PC-3 (cell line): ENCODE results near the gene NLGN1. TPM values are rescaled to one million over a fixed set of nuclear protein-coding genes. Genes with fewer than 3 reads are reported as not detected.

Experiments
- ATAC-seq: fragments of 200-7000 bp; cut with Tn5 transposase; 2 replicates; pipeline ENCODE4 v1.9.1; 2020; ENCODE audit warnings: mild to moderate bottlenecking, moderate library complexity
- BruUV-seq: library from RNA; stranded (reverse); fragments of 400-500 nt; replicated peaks from 2 replicates; lab custom pipeline; 2021; lab: Mats Ljungman, UMichigan
- CTCF ChIA-PET: fragments of 300-600 bp; sonication (Branson Sonifier 250); formaldehyde crosslinking; loops from one replicate; lab custom pipeline; 2022; ENCODE audit warnings: antibody characterized with exemption; lab: Charles Lee
- POLR2A ChIA-PET: fragments of 300-600 bp; sonication (Branson Sonifier 250); formaldehyde crosslinking; loops from one replicate; lab custom pipeline; 2022; ENCODE audit warnings: antibody characterized with exemption; ENCODE audit not compliant: unreplicated experiment; lab: Charles Lee
- DNase-seq: peaks from one replicate; pipeline ENCODE4 v3.0.0-alpha.2; 2015
- H2AFZ ChIP-seq: fragments of 300-600 bp; sonication (generic); 2 replicates; pipeline ENCODE4 v1.6.0; 2016; ENCODE audit warnings: antibody characterized with exemption, low read length
- H3F3A ChIP-seq: fragments of 300-600 bp; sonication (generic); one replicate; pipeline ENCODE4 v1.6.0; 2017; ENCODE audit warnings: antibody characterized with exemption, low read length, control low read depth, mild to moderate bottlenecking; ENCODE audit not compliant: unreplicated experiment
- H3K27ac ChIP-seq: fragments of 300-600 bp; sonication (generic); 2 replicates; pipeline ENCODE4 v1.5.1; 2016; ENCODE audit warnings: mild to moderate bottlenecking, low read length
- H3K27me3 ChIP-seq: fragments of 300-600 bp; sonication (generic); 2 replicates; pipeline ENCODE4 v1.6.1; 2016; ENCODE audit warnings: low read length, mixed read lengths
- H3K36me3 ChIP-seq: fragments of 300-600 bp; sonication (generic); 2 replicates; pipeline ENCODE4 v1.6.1; 2016; ENCODE audit warnings: low read depth, mixed run types, low read length, mixed read lengths
- H3K4me1 ChIP-seq: fragments of 300-600 bp; sonication (generic); 2 replicates; pipeline ENCODE4 v1.5.1; 2016; ENCODE audit warnings: low read length; ENCODE audit not compliant: insufficient read depth
- H3K4me2 ChIP-seq: fragments of 300-600 bp; sonication (generic); 2 replicates; pipeline ENCODE4 v1.6.0; 2016; ENCODE audit warnings: low read length
- H3K4me3 ChIP-seq: fragments of 300-600 bp; sonication (generic); 2 replicates; pipeline ENCODE4 v1.5.1; 2016; ENCODE audit warnings: mild to moderate bottlenecking, low read length, mixed read lengths
- H3K79me2 ChIP-seq: fragments of 300-600 bp; sonication (generic); 2 replicates; pipeline ENCODE4 v1.6.1; 2017; ENCODE audit warnings: low read length, mixed read lengths
- H3K9ac ChIP-seq: fragments of 300-600 bp; sonication (generic); 2 replicates; pipeline ENCODE4 v1.6.0; 2016; ENCODE audit warnings: mild to moderate bottlenecking, low read length
- H3K9me2 ChIP-seq: fragments of 300-600 bp; sonication (generic); replicated peaks from 2 replicates; pipeline ENCODE4 v1.6.1; 2016; ENCODE audit warnings: mixed run types, low read length, mixed read lengths
- H3K9me3 ChIP-seq: fragments of 300-600 bp; sonication (generic); 2 replicates; pipeline ENCODE4 v1.6.1; 2016; ENCODE audit warnings: low read length, mixed read lengths
- H4K20me1 ChIP-seq: fragments of 300-600 bp; sonication (generic); 2 replicates; pipeline ENCODE4 v1.6.1; 2016; ENCODE audit warnings: low read length, mixed read lengths
- EZH2 ChIP-seq: fragments of 300-600 bp; sonication (generic); IDR thresholded peaks from one replicate; pipeline ENCODE4 v1.6.1; 2017; ENCODE audit warnings: antibody characterized with exemption, mild to moderate bottlenecking, low read length; ENCODE audit not compliant: unreplicated experiment
- EZH2phosphoT487 ChIP-seq: fragments of 300-600 bp; sonication (generic); IDR thresholded peaks from 2 replicates; pipeline ENCODE4 v1.6.1; 2018; ENCODE audit warnings: mild to moderate bottlenecking, antibody characterized with exemption, low read length, borderline replicate concordance
- intact Hi-C: fragments of 100-400 bp; cut with micrococcal nuclease; formaldehyde crosslinking; loops from 2 replicates; pipeline ENCODE4 v1.9.0; 2023
- total RNA-seq: library from RNA; depleted of rRNA; stranded (reverse); fragments of >200 nt; gene quantifications from 2 replicates; pipeline ENCODE4 v1.2.3, GENCODE V29; 2014
- TF ChIP-seq, protein P1 (sequence below): fragments of 300-600 bp; sonication (generic); conservative IDR thresholded peaks from 2 replicates; pipeline ENCODE4 v1.5.1; 2017; ENCODE audit warnings: antibody characterized with exemption, low read depth, mild to moderate bottlenecking, low read length

Gene NLGN1
- total RNA-seq, 1 experiment from 2014 or later, result 0.77 TPM

DNA sequence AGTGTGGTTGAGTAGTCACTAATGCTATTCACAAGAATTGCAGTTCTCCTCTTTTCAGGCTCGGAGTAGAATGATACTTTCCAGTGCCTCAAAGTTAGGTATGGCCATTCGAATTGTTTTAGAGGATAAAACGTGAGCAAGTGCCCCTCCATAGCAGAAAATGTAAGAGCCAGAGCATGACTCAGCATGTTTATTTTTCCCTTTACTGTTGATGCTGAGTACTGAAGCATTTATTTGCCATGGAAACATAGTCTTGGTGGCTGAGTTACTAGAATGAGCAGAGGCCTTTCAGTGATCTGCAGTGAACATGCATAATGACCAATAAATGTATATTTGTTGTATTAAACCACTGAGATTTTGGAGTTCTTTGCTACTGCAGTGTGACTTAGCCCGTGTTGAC, 540.6 kb downstream of the NLGN1 start:
- Histone ChIP-seq H3K4me2 (no peak overlapping the region; the same call in 1 of the 2 replicates), H3K27ac (no peak overlapping the region), H3K79me2 (no peaks in the 10 kb centered on the region), H3K4me3 (no peak overlapping the region), H3K4me1 (peaks cover 9% of the 10 kb centered on the region; the same call in 1 of the 2 replicates), H3K36me3 (no peaks in the 10 kb centered on the region), H3K9ac (no peak overlapping the region), H3K9me3 (no peaks in the 10 kb centered on the region), H3K9me2 (0 out of 2 replicates have a peak, but pooled peaks cover 3% of the 10 kb centered on the region), H2AFZ (no peak overlapping the region), H3K27me3 (no peaks in the 10 kb centered on the region), H3F3A (no peaks in the 10 kb centered on the region), H4K20me1 (no peaks in the 10 kb centered on the region)
- ChIA-PET CTCF (no interaction called here), POLR2A (no interaction called here)
- intact Hi-C loops, result no loop called here
- BruUV-seq, result no TSS peak
- TF ChIP-seq, protein P1, sequence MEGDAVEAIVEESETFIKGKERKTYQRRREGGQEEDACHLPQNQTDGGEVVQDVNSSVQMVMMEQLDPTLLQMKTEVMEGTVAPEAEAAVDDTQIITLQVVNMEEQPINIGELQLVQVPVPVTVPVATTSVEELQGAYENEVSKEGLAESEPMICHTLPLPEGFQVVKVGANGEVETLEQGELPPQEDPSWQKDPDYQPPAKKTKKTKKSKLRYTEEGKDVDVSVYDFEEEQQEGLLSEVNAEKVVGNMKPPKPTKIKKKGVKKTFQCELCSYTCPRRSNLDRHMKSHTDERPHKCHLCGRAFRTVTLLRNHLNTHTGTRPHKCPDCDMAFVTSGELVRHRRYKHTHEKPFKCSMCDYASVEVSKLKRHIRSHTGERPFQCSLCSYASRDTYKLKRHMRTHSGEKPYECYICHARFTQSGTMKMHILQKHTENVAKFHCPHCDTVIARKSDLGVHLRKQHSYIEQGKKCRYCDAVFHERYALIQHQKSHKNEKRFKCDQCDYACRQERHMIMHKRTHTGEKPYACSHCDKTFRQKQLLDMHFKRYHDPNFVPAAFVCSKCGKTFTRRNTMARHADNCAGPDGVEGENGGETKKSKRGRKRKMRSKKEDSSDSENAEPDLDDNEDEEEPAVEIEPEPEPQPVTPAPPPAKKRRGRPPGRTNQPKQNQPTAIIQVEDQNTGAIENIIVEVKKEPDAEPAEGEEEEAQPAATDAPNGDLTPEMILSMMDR, result no peak
- TF ChIP-seq EZH2, result no peak
- no peak for TF ChIP-seq EZH2phosphoT487
- DNase-seq, result peak; percentile 60
- peak; percentile 96 for ATAC-seq

- Histone ChIP-seq H3K36me3 (no peaks in the 10 kb centered on the region), H3K4me2 (no peak overlapping the region), H3K4me1 (peaks cover 9% of the 10 kb centered on the region; the same call in 1 of the 2 replicates), H3K9me3 (no peaks in the 10 kb centered on the region), H3K79me2 (no peaks in the 10 kb centered on the region), H3K27ac (no peak overlapping the region), H4K20me1 (no peaks in the 10 kb centered on the region), H3K27me3 (no peaks in the 10 kb centered on the region), H2AFZ (no peak overlapping the region), H3K9me2 (0 out of 2 replicates have a peak, but pooled peaks cover 3% of the 10 kb centered on the region), H3K9ac (no peak overlapping the region), H3K4me3 (no peak overlapping the region), H3F3A (no peaks in the 10 kb centered on the region)
- ATAC-seq (peak; percentile 20; the same call in 1 of the 2 replicates), DNase-seq (no peak)
- TF ChIP-seq, protein P1, result no peak
- TF ChIP-seq EZH2 (no peak), EZH2phosphoT487 (no peak)
- ChIA-PET CTCF (no interaction called here), POLR2A (no interaction called here)
- intact Hi-C loops, result loop anchor here (1.0 kb wide), 1 partner anchor 46 kb away; no protein-coding TSS in a partner anchor
- no TSS peak for BruUV-seq
Observed at GRCh38 chr3:173938616-173939015, 541.1 kb downstream of the NLGN1 start.

- Histone ChIP-seq H3K9me2 (0 out of 2 replicates have a peak, but pooled peaks cover 3% of the 10 kb centered on the region), H3K4me3 (no peak overlapping the region), H3K27me3 (no peaks in the 10 kb centered on the region), H3K27ac (no peak overlapping the region), H3K9ac (no peak overlapping the region), H3F3A (no peaks in the 10 kb centered on the region), H3K4me1 (peaks cover 9% of the 10 kb centered on the region; the same call in 1 of the 2 replicates), H3K9me3 (no peaks in the 10 kb centered on the region), H3K4me2 (no peak overlapping the region), H2AFZ (no peak overlapping the region), H4K20me1 (no peaks in the 10 kb centered on the region), H3K79me2 (no peaks in the 10 kb centered on the region), H3K36me3 (no peaks in the 10 kb centered on the region)
- ChIA-PET POLR2A (no interaction called here), CTCF (no interaction called here)
- DNase-seq, result no peak
- BruUV-seq, result no TSS peak
- TF ChIP-seq EZH2phosphoT487 (no peak), EZH2 (no peak)
- TF ChIP-seq, protein P1, result no peak
- intact Hi-C loops, result loop anchor here (1.0 kb wide), 1 partner anchor 45 kb away; no protein-coding TSS in a partner anchor
- ATAC-seq, result no peak
Observed at GRCh38 chr3:173939331-173939730, 541.8 kb downstream of the NLGN1 start.
